ENCODE data around the gene TASOR2.

The TASOR2 gene

GRCh38 chr10:5666008-5666840 is 18.4 kb upstream of the TASOR2 start, which contains the start of gene ASB13:
Gene ASB13 (minus strand): TSS chr10:5666595. CDS start chr10:5666551, 44 bp downstream.
- Mint-ChIP-seq H3K4me1 (ENCODE audit: low read depth) (peaks cover 14% of the 10 kb centered on the region), H3K27me3 (ENCODE audit: low read depth) (peaks cover 18% of the 10 kb centered on the region), H3K4me3 (peak within 1 kb of the TSS; percentile 90), H3K36me3 (ENCODE audit: low read depth) (peaks cover 3% of the 10 kb centered on the region), H3K9me3 (no peaks in the 10 kb centered on the region), H3K27ac (peak within 1 kb of the TSS; percentile 36)

- peaks cover 14% of the 10 kb centered on the region for H3K4me1 Mint-ChIP-seq (ENCODE audit: low read depth)
- H3K27me3 Mint-ChIP-seq (ENCODE audit: low read depth): peaks cover 18% of the 10 kb centered on the region
- H3K36me3 Mint-ChIP-seq (ENCODE audit: low read depth): peaks cover 3% of the 10 kb centered on the region
- H3K9me3 Mint-ChIP-seq: no peaks in the 10 kb centered on the region
- peak overlapping the region; percentile 36 for H3K27ac Mint-ChIP-seq
- H3K4me3 Mint-ChIP-seq: peak overlapping the region; percentile 90
Observed at GRCh38 chr10:5666841-5667630, 17.6 kb upstream of the TASOR2 start.

GRCh38 chr10:5668429-5668828 is 16.2 kb upstream of the TASOR2 start:
- no peak overlapping the region for H3K27ac Mint-ChIP-seq
- peaks cover 14% of the 10 kb centered on the region for H3K4me1 Mint-ChIP-seq (ENCODE audit: low read depth)
- H3K36me3 Mint-ChIP-seq (ENCODE audit: low read depth): peaks cover 6% of the 10 kb centered on the region
- peaks cover 10% of the 10 kb centered on the region for H3K9me3 Mint-ChIP-seq
- no peak overlapping the region for H3K4me3 Mint-ChIP-seq
- peaks cover 20% of the 10 kb centered on the region for H3K27me3 Mint-ChIP-seq (ENCODE audit: low read depth)

- Mint-ChIP-seq H3K4me3 (no peak overlapping the region), H3K27ac (no peak overlapping the region), H3K27me3 (ENCODE audit: low read depth) (peaks cover 21% of the 10 kb centered on the region), H3K36me3 (ENCODE audit: low read depth) (peaks cover 6% of the 10 kb centered on the region), H3K4me1 (ENCODE audit: low read depth) (peaks cover 14% of the 10 kb centered on the region), H3K9me3 (peaks cover 19% of the 10 kb centered on the region)
Observed at GRCh38 chr10:5669604-5670003, 15.0 kb upstream of the TASOR2 start.

GRCh38 chr10:5670662-5671375 is 13.8 kb upstream of the TASOR2 start:
- Mint-ChIP-seq H3K27ac (no peak overlapping the region), H3K27me3 (ENCODE audit: low read depth) (peaks cover 17% of the 10 kb centered on the region), H3K36me3 (ENCODE audit: low read depth) (peaks cover 6% of the 10 kb centered on the region), H3K4me3 (no peak overlapping the region), H3K4me1 (ENCODE audit: low read depth) (peaks cover 11% of the 10 kb centered on the region), H3K9me3 (peaks cover 23% of the 10 kb centered on the region)

GRCh38 chr10:5678397-5679036 is 6.1 kb upstream of the TASOR2 start:
- Mint-ChIP-seq H3K4me1 (ENCODE audit: low read depth) (peaks cover 10% of the 10 kb centered on the region), H3K9me3 (peaks cover 12% of the 10 kb centered on the region), H3K4me3 (no peak overlapping the region), H3K36me3 (ENCODE audit: low read depth) (no peaks in the 10 kb centered on the region), H3K27me3 (ENCODE audit: low read depth) (peaks cover 26% of the 10 kb centered on the region), H3K27ac (no peak overlapping the region)

GRCh38 chr10:5679037-5679435 is 5.6 kb upstream of the TASOR2 start:
- no peak overlapping the region for H3K4me3 Mint-ChIP-seq
- peaks cover 13% of the 10 kb centered on the region for H3K4me1 Mint-ChIP-seq (ENCODE audit: low read depth)
- peaks cover 26% of the 10 kb centered on the region for H3K27me3 Mint-ChIP-seq (ENCODE audit: low read depth)
- no peak overlapping the region for H3K27ac Mint-ChIP-seq
- H3K9me3 Mint-ChIP-seq: peaks cover 9% of the 10 kb centered on the region
- H3K36me3 Mint-ChIP-seq (ENCODE audit: low read depth): no peaks in the 10 kb centered on the region

GRCh38 chr10:5679606-5680005 is 5.0 kb upstream of the TASOR2 start:
- Mint-ChIP-seq H3K4me3 (no peak overlapping the region), H3K4me1 (ENCODE audit: low read depth) (peaks cover 16% of the 10 kb centered on the region)

GRCh38 chr10:5681930-5682329 is 2.7 kb upstream of the TASOR2 start:
- Mint-ChIP-seq H3K36me3 (ENCODE audit: low read depth) (peaks cover 5% of the 10 kb centered on the region), H3K4me3 (no peak overlapping the region), H3K27ac (no peak overlapping the region), H3K9me3 (no peaks in the 10 kb centered on the region), H3K4me1 (ENCODE audit: low read depth) (peaks cover 21% of the 10 kb centered on the region), H3K27me3 (ENCODE audit: low read depth) (peaks cover 26% of the 10 kb centered on the region)

More at GRCh38 chr10:5679606-5680005, 5.0 kb upstream of the TASOR2 start:
- peaks cover 26% of the 10 kb centered on the region for H3K27me3 Mint-ChIP-seq (ENCODE audit: low read depth)
- H3K27ac Mint-ChIP-seq: no peak overlapping the region
- H3K9me3 Mint-ChIP-seq: peaks cover 3% of the 10 kb centered on the region
- H3K36me3 Mint-ChIP-seq (ENCODE audit: low read depth): no peaks in the 10 kb centered on the region

GRCh38 chr10:5683065-5683464 is 1.6 kb upstream of the TASOR2 start:
- Mint-ChIP-seq H3K27me3 (ENCODE audit: low read depth) (peaks cover 19% of the 10 kb centered on the region), H3K4me1 (ENCODE audit: low read depth) (peaks cover 27% of the 10 kb centered on the region), H3K4me3 (no peak overlapping the region), H3K27ac (peak overlapping the region; percentile 4), H3K9me3 (no peaks in the 10 kb centered on the region), H3K36me3 (ENCODE audit: low read depth) (peaks cover 5% of the 10 kb centered on the region)

- peaks cover 5% of the 10 kb centered on the region for H3K36me3 Mint-ChIP-seq (ENCODE audit: low read depth)
- peak overlapping the region; percentile 95 for H3K4me3 Mint-ChIP-seq
- peak overlapping the region; percentile 98 for H3K27ac Mint-ChIP-seq
- peaks cover 4% of the 10 kb centered on the region for H3K27me3 Mint-ChIP-seq (ENCODE audit: low read depth)
- no peaks in the 10 kb centered on the region for H3K9me3 Mint-ChIP-seq
- peaks cover 36% of the 10 kb centered on the region for H3K4me1 Mint-ChIP-seq (ENCODE audit: low read depth)
Observed at GRCh38 chr10:5684971-5685763, 529 bp downstream of the TASOR2 start.

GRCh38 chr10:5685764-5686240 is 1.2 kb downstream of the TASOR2 start:
- Mint-ChIP-seq H3K27me3 (ENCODE audit: low read depth) (no peaks in the 10 kb centered on the region), H3K27ac (peak overlapping the region; percentile 95), H3K4me3 (peak overlapping the region; percentile 95), H3K9me3 (no peaks in the 10 kb centered on the region), H3K36me3 (ENCODE audit: low read depth) (peaks cover 5% of the 10 kb centered on the region), H3K4me1 (ENCODE audit: low read depth) (peaks cover 36% of the 10 kb centered on the region)

- no peaks in the 10 kb centered on the region for H3K9me3 Mint-ChIP-seq
- H3K4me3 Mint-ChIP-seq: no peak overlapping the region
- peaks cover 5% of the 10 kb centered on the region for H3K36me3 Mint-ChIP-seq (ENCODE audit: low read depth)
- H3K4me1 Mint-ChIP-seq (ENCODE audit: low read depth): peaks cover 42% of the 10 kb centered on the region
- H3K27ac Mint-ChIP-seq: no peak overlapping the region
- H3K27me3 Mint-ChIP-seq (ENCODE audit: low read depth): no peaks in the 10 kb centered on the region
Observed at GRCh38 chr10:5688587-5688986, 3.9 kb downstream of the TASOR2 start.

Measured in T-helper 1 cell treated with Interleukin-12 subunit alpha and Interleukin-12 subunit beta and Interleukin-4 antibody, amounts not matched to agents 30 μg/mL and 1 μg/mL, for 36 hours (primary cell).